WTC11 (cell line): ENCODE results near the gene NOP10. TPM values are rescaled to one million over a fixed set of nuclear protein-coding genes. Genes with fewer than 3 reads are reported as not detected.

Experiments
- ATAC-seq: fragments of 200-7000 bp; cut with Tn5 transposase; 2 replicates; pipeline ENCODE4 v1.10.0; 2021; ENCODE audit warnings: mild to moderate bottlenecking, moderate library complexity
- Bru-seq: library from RNA; stranded (reverse); fragments of 400-500 nt; gene quantifications from one replicate; lab custom pipeline; 2021; lab: Mats Ljungman, UMichigan
- CTCF ChIA-PET: fragments of 300-600 bp; sonication (Branson Sonifier 250); formaldehyde crosslinking; loops from one replicate; lab custom pipeline; 2021; ENCODE audit warnings: antibody characterized with exemption; lab: Charles Lee
- POLR2A ChIA-PET: fragments of 350-600 bp; sonication (Branson Sonifier 250); formaldehyde crosslinking; loops from one replicate; lab custom pipeline; 2021; ENCODE audit warnings: antibody characterized with exemption; lab: Charles Lee
- DNase-seq: peaks from one replicate; pipeline ENCODE4 v3.0.0; 2021; ENCODE audit warnings: low spot score
- H3K27ac Mint-ChIP-seq: 2 replicates; pipeline ENCODE4 v1.8.0; 2021; ENCODE audit warnings: mixed read lengths
- H3K27me3 Mint-ChIP-seq: 2 replicates; pipeline ENCODE4 v1.8.0; 2021; ENCODE audit warnings: low read depth, mild to moderate bottlenecking, moderate library complexity, mixed read lengths
- H3K36me3 Mint-ChIP-seq: 2 replicates; pipeline ENCODE4 v1.8.0; 2021; ENCODE audit warnings: mixed read lengths
- H3K4me1 Mint-ChIP-seq: 2 replicates; pipeline ENCODE4 v1.8.0; 2022; ENCODE audit warnings: mixed read lengths
- H3K4me3 Mint-ChIP-seq: 2 replicates; pipeline ENCODE4 v1.8.0; 2021; ENCODE audit warnings: mild to moderate bottlenecking, moderate library complexity, mixed read lengths
- H3K9me3 Mint-ChIP-seq: 2 replicates; pipeline ENCODE4 v1.8.0; 2021; ENCODE audit warnings: mixed read lengths
- ARID4B ChIP-seq: sonication (generic); formaldehyde crosslinking; IDR thresholded peaks from 2 replicates; pipeline ENCODE4 v1.8.0; 2023; ENCODE audit warnings: missing genetic modification reagents, mild to moderate bottlenecking, borderline replicate concordance
- CDX4 ChIP-seq: fragments of 250-450 bp; sonication (Bioruptor Pico); IDR thresholded peaks from 2 replicates; pipeline ENCODE4 v1.9.0; 2021; ENCODE audit warnings: moderate library complexity, mild to moderate bottlenecking, inconsistent platforms, borderline replicate concordance
- CREM ChIP-seq: sonication (generic); formaldehyde crosslinking; IDR thresholded peaks from 2 replicates; pipeline ENCODE4 v1.8.1; 2022; ENCODE audit warnings: mild to moderate bottlenecking, missing genetic modification reagents, moderate library complexity
- E2F1 ChIP-seq: sonication (generic); formaldehyde crosslinking; IDR thresholded peaks from 2 replicates; pipeline ENCODE4 v1.8.0; 2022; ENCODE audit warnings: mild to moderate bottlenecking, missing genetic modification reagents
- E2F4 ChIP-seq: sonication (generic); formaldehyde crosslinking; IDR thresholded peaks from 2 replicates; pipeline ENCODE4 v1.8.1; 2022; ENCODE audit warnings: low read depth, mild to moderate bottlenecking, moderate library complexity, missing genetic modification reagents, borderline replicate concordance
- HMGXB4 ChIP-seq: sonication (generic); formaldehyde crosslinking; IDR thresholded peaks from 2 replicates; pipeline ENCODE4 v1.8.1; 2023; ENCODE audit warnings: mild to moderate bottlenecking, moderate library complexity, missing genetic modification reagents
- IRF1 ChIP-seq: sonication (generic); formaldehyde crosslinking; IDR thresholded peaks from 2 replicates; pipeline ENCODE4 v1.8.0; 2023; ENCODE audit warnings: missing genetic modification reagents
- KAT7 ChIP-seq: sonication (generic); formaldehyde crosslinking; IDR thresholded peaks from 2 replicates; pipeline ENCODE4 v1.8.1; 2023; ENCODE audit warnings: missing genetic modification reagents, mild to moderate bottlenecking, borderline replicate concordance
- MAX ChIP-seq: sonication (generic); formaldehyde crosslinking; IDR thresholded peaks from 2 replicates; pipeline ENCODE4 v1.8.0; 2022; ENCODE audit warnings: mild to moderate bottlenecking, missing genetic modification reagents
- MYBL2 ChIP-seq: sonication (generic); formaldehyde crosslinking; IDR thresholded peaks from 2 replicates; pipeline ENCODE4 v1.8.1; 2023; ENCODE audit warnings: mild to moderate bottlenecking, moderate library complexity, missing genetic modification reagents
- NFE2L1 ChIP-seq: sonication (generic); formaldehyde crosslinking; IDR thresholded peaks from 2 replicates; pipeline ENCODE4 v1.8.1; 2023; ENCODE audit warnings: missing genetic modification reagents
- NR2C2 ChIP-seq: sonication (generic); formaldehyde crosslinking; IDR thresholded peaks from 2 replicates; pipeline ENCODE4 v1.8.0; 2022; ENCODE audit warnings: mild to moderate bottlenecking, missing genetic modification reagents
- RELA ChIP-seq: sonication (generic); formaldehyde crosslinking; IDR thresholded peaks from 2 replicates; pipeline ENCODE4 v1.8.1; 2022; ENCODE audit warnings: missing genetic modification reagents, mild to moderate bottlenecking, borderline replicate concordance
- ZBTB21 ChIP-seq: sonication (generic); formaldehyde crosslinking; IDR thresholded peaks from 2 replicates; pipeline ENCODE4 v1.8.1; 2023; ENCODE audit warnings: mild to moderate bottlenecking, missing genetic modification reagents, borderline replicate concordance
- ZMAT4 ChIP-seq: fragments of 250-450 bp; sonication (Bioruptor Pico); IDR thresholded peaks from 2 replicates; pipeline ENCODE4 v1.9.0; 2021; ENCODE audit warnings: mild to moderate bottlenecking
- ZNF263 ChIP-seq: sonication (generic); formaldehyde crosslinking; IDR thresholded peaks from 2 replicates; pipeline ENCODE4 v1.8.1; 2022; ENCODE audit warnings: low read depth, mild to moderate bottlenecking, moderate library complexity, missing genetic modification reagents
- ZNF281 ChIP-seq: sonication (generic); formaldehyde crosslinking; IDR thresholded peaks from 2 replicates; pipeline ENCODE4 v1.8.0; 2023; ENCODE audit warnings: mild to moderate bottlenecking, missing genetic modification reagents
- long read RNA-seq, 3 experiments: library from RNA in 1 of 3; library from capped mRNA in 1 of 3; library from polyadenylated mRNA in 1 of 3; unstranded in 2 of 3; stranded (forward) in 1 of 3; transcript quantifications; one replicate each; pipeline ENCODE4 v2.0.0, GENCODE V29; 2021
- total RNA-seq: library from RNA; stranded (reverse); gene quantifications from 3 replicates; pipeline ENCODE4 v1.2.3, GENCODE V29; 2021

Gene NOP10
- total RNA-seq (220 to 234 TPM (median 227 TPM) in 3 replicates), Bru-seq, nascent RNA (percentile 97 among the genes with signal in this experiment)
- long read RNA-seq, experiment 1, transcript NOP10-201 (2 exons, 554 nt), result major isoform, 292 of 300 reads
- long read RNA-seq, experiment 1, partial matches to known transcripts, result 0 of 300 reads
- long read RNA-seq, experiment 1, other reads (novel, unspliced or antisense), result 7 of 300 reads
- long read RNA-seq, experiment 2, transcript NOP10-201 (2 exons, 554 nt), result major isoform, 209 of 212 reads
- long read RNA-seq, experiment 2, partial matches to known transcripts, result 2 of 212 reads
- long read RNA-seq, experiment 2, other reads (novel, unspliced or antisense), result 1 of 212 reads
- long read RNA-seq, experiment 3, transcript NOP10-201 (2 exons, 554 nt), result major isoform, 5 of 5 reads
- long read RNA-seq, experiment 3, partial matches to known transcripts, result 0 of 5 reads
- long read RNA-seq, experiment 3, other reads (novel, unspliced or antisense), result 0 of 5 reads

- H3K27ac Mint-ChIP-seq, result peak within 1 kb of the TSS; percentile 85
- peak; percentile 79 for ATAC-seq
- peaks cover 25% of the 10 kb centered on the region for H3K36me3 Mint-ChIP-seq
- H3K9me3 Mint-ChIP-seq, result no peaks in the 10 kb centered on the region
- H3K4me3 Mint-ChIP-seq, result no peak within 1 kb of the TSS
- DNase-seq, result peak; percentile 97
- ChIA-PET CTCF (interaction anchor here (0.6 to 2.1 kb wide), 15 partner anchors 9 to 245 kb away, joined by 3 to 27 read pairs (median 5); partner anchors contain the start of genes KATNBL1 and LPCAT4), POLR2A (interaction anchor here (0.9 to 1.6 kb wide), 6 partner anchors 11 to 245 kb away, joined by 3 to 8 read pairs (median 4); partner anchors contain the start of genes EMC7, LPCAT4 and PGBD4)
- peaks cover 30% of the 10 kb centered on the region for H3K4me1 Mint-ChIP-seq
- H3K27me3 Mint-ChIP-seq, result no peaks in the 10 kb centered on the region
- TF ChIP-seq E2F4 (CRISPR knock-in tag) (no peak), ZMAT4 (CRISPR knock-in tag) (no peak), NR2C2 (CRISPR knock-in tag) (no peak), MAX (peak; percentile 98), ZNF263 (CRISPR knock-in tag) (no peak), IRF1 (CRISPR knock-in tag) (no peak), KAT7 (CRISPR knock-in tag) (0 out of 2 replicates have a peak, but pooled peaks have one; percentile 39), ZNF281 (CRISPR knock-in tag) (peak; percentile 87; the same call in 1 of the 2 replicates), MYBL2 (peak; percentile 91), HMGXB4 (peak; percentile 56; the same call in 1 of the 2 replicates), ZBTB21 (CRISPR knock-in tag) (no peak), NFE2L1 (CRISPR knock-in tag) (peak; percentile 66; the same call in 1 of the 2 replicates), CDX4 (CRISPR knock-in tag) (no peak), ARID4B (CRISPR knock-in tag) (peak; percentile 83; the same call in 1 of the 2 replicates), RELA (CRISPR knock-in tag) (no peak), E2F1 (CRISPR knock-in tag) (no peak), CREM (0 out of 2 replicates have a peak, but pooled peaks have one; percentile 39)
Observed at GRCh38 chr15:34342737-34343575, at the start of gene NOP10, which contains the start of gene NUTM1. Gene NOP10, minus strand, starts transcription at chr15:34343136. Its CDS starts 63 bp downstream, at chr15:34343073. Gene NUTM1, plus strand, starts transcription at chr15:34343315. Its CDS starts 382 bp downstream, at chr15:34343697.
